Articular chondrocyte of knee joint (primary cell): Measurements from ENCODE around the gene CCDC71L. TPM values are rescaled to one million over a fixed set of nuclear protein-coding genes. Genes with fewer than 3 reads are reported as not detected.

Experiments
- total RNA-seq: library from RNA; depleted of rRNA; stranded (reverse); fragments of >200 nt; gene quantifications from 2 replicates; pipeline ENCODE4 v1.2.3, GENCODE V29; 2012

Gene CCDC71L
- 33.8 and 57.7 TPM in 2 replicates for total RNA-seq

DNA sequence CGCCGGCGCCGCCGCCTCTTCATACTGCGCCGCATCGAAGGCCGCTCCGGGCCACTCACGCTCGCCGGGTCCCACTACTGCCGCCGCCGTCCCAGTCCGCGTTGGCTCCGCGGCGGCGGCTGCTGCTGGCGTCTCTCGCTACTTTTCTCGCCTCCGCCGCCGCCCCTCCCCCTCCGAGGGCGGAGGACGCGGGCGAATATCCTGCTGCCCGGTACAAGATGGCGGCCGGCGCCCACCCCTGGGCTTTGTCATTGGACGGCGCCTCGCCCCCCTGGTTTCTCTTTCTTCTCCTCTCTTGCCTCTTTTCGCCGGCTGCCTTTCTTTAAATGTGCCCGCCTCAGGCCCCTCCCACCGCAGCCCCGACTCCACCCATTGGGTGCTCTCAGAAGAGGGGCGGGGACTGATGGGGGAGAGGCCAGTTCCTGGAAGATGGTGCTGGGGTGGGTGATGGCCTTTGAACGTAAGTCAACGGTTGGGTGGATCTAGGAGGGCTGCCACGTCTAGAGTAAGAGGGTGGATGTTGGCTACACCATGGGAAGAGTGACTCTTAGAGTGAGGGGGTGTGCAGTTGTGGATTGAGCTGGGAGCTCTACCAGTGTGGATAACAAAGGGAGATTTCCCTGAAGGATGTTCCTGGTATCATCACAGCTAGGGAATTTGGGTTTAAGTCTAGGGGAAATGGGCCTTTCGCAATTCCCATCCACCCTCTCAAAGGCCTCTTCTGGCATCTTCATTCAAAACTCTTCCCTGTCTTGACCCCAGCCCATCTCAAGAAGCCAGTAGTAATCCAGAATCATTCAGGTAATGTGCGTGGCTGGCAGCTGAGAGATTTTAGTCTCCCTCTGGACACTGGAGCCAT lies at the start of gene CCDC71L:
Gene CCDC71L (minus strand): TSS at position 297 of the 859 bp plus-strand sequence. CDS start 262 bp downstream, at position 35.

Other genes with a start within 250 kb of the CCDC71L start
- gene PIK3CG, start 204.1 kb upstream of the CCDC71L start, total RNA-seq = 0.11 TPM in 1 of 2 replicates, not detected in the other